NCI-H1694 (cell line): Measurements from ENCODE around the gene SIAH3.
"Not testable (repeated sequence)": the region's sequence is repeated elsewhere in the genome, so short reads cannot be mapped to it uniquely, and the experiment has no call there.

Source experiments
- DNase-seq: peaks from one replicate; lab custom pipeline; 2025; lab: John Stamatoyannopoulos, UW

The SIAH3 gene

DNA sequence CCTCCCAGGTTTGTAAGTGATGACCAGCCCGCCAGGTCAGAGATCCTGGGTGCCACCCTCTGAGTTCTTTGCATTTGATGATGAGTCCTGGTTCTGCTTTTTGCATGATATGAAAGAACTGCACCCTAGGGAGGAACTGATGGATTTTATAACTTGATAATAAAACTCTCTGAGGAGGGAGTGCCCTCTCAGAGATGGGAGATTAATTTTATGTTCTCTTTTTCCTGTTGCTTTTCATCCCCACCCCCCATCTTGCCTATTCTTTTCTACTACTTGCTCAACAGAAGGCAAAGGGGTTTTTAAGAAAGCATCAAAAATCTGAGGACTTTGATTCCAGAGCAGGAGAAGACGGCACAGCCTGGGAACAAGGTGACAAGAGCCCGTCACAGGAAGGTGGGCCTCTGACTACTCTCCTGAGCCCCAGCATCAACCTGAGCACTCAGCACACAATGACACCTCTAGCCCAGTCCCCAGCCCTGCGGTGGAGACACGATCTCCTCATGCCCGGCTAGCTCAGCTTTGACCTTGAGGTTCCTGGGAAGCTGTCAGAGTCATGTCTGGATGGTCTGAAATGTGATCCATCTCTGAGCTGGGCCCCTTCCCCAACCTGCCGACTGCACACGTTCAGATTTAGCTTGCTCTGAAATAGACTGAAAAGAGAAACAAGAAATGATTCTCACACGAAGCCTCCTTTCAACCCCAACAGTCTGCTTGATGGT is 69.1 kb downstream of the SIAH3 start:
- no peak for DNase-seq

- peak; percentile 74 for DNase-seq
Observed at GRCh38 chr13:45781553-45782326, 69.8 kb downstream of the SIAH3 start.

DNA sequence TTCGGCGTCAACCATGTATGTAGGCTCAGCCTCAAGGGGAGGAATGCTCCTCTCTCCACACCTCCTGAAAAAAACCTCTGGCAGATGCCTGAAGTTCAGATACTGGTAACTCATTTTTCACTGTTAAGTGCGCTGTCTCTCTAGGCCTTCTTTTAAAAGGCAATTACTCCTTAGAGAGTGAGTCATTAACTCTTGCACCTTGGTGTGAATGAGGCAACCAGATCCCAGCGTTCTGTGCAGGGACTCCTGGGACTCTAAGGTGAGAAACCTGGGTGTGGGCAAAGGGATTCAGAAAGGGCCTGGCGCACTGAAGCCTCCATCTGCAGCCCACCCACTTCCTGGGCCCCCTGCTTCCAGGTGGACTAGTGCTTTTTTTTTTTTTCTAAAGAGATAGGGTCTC is 71.7 kb downstream of the SIAH3 start:
- DNase-seq = no peak

- DNase-seq = no peak
Observed at GRCh38 chr13:45778882-45779281, 72.7 kb downstream of the SIAH3 start.

DNA sequence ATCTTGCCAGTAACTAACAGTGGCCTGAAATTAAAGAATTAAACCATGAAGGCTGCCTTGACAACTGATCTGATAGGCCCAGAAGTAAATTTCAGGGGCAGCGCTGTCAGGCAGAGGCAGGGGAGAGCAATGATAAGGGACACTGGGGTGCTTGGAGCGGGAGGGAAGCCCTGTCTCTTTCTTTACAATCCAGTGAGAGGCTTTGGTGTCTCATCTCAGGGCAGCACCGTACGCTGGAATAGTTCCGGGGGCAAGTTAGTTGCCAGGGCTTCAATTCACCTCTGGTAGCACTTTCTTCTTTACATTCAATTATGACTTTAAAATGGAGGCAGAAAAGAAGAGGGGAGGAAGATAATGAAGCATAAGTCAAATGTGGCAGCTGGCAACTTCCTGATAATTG is 74.8 kb downstream of the SIAH3 start:
- no peak for DNase-seq

- no peak for DNase-seq
Observed at GRCh38 chr13:45775401-45775963, 76.1 kb downstream of the SIAH3 start.

- DNase-seq = no peak
Observed at GRCh38 chr13:45773944-45774343, 77.6 kb downstream of the SIAH3 start.

DNA sequence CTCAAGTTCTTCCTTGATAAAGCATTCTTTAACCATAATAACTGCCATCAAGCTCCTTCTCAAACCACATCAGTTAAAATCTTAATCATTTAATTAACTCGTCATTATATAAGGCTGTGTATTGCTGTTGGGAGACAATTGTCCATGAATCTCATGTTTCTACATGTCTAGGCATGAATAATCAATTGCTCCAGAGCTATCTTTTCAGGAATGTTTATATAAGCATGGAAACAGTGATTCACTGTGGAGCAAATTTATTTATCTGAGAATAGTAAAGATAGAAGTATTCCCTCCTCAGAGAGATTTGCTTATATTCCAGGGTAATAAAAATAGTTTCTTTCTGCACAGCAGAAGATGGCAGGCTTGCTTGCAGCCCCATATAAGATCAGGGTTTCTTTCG is 78.3 kb downstream of the SIAH3 start:
- DNase-seq = no peak

DNA sequence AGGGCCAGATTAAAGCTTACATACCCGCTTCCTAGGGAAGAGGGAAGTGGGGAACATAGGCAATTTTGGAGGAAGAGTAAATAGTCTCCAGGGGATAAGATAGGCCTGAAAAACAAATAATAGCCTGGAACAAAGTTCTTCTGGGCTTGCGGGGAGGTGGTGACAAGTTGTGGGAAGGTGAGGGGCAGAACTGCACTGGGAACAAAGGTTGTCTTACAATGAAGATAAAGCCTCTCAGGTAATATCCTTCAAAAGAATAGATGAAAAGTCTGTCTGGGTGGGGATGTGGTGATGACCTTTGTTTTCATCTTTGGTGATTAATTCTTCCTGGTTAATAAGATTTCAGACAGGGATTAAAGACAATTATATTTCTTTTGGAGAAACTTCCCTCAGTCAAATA is 80.7 kb downstream of the SIAH3 start:
- no peak for DNase-seq

GRCh38 chr13:45768656-45769479 is 82.7 kb downstream of the SIAH3 start:
- DNase-seq = no peak

DNA sequence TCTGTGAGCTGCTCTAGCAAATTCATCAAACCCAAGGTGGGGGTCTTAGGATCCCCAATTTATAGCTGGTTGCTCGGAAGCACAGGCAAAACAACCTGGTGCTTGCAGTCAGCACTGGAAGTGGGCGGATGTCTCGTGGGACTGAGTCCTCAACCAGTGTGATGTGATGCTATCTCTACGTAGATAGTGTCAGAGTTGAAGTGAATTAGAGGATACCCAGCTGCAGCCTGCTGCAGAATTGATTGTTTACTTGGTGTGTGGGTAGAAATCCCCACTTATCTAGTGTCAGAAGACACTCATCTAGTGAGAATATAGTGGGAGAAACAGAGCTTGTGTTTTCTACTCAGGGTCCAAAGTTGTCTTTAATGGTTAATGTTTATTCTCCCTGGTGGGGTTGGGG is 86.1 kb downstream of the SIAH3 start:
- DNase-seq = no peak

- no peak for DNase-seq
Observed at GRCh38 chr13:45763419-45763818, 88.1 kb downstream of the SIAH3 start.

GRCh38 chr13:45757589-45757988 is 94.0 kb downstream of the SIAH3 start:
- DNase-seq = not testable (repeated sequence)

DNA sequence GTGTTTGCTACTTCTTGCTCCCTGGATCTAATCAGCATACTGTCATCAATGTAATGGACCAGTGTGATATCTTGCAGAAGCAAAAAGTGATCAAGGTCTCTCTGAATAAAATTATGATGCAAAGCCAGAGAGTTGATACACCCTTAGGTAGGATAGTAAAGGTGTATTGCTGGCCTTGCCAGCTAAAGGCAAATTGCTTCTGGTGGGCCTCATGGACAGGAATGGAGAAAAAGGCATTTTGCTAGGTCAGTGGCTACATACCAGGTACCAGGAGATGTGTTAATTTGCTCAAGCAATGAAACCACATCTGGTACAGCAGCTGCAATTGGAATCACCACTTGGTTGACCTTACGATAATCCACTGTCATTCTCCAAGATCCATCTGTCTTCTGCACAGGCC is 95.1 kb downstream of the SIAH3 start:
- DNase-seq = not testable (repeated sequence)

DNA sequence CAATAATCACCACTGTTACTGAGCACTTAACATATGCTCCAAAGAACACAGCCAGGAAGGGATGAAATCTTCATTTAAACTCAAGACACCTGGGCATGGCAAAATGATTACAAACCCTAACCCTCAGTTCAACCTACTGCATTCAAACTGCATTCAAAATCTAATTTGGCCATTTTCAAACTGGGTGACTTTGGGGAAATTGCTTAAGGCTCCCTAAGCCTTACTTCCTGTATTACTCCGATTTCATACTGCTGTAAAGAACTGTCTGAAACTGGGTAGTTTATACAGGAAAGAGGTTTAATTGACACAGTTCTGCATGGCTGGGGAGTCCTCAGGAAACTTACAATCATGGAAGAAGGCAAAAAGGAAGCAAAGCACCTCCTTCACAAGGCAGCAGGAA is 99.0 kb downstream of the SIAH3 start:
- no peak for DNase-seq

DNA sequence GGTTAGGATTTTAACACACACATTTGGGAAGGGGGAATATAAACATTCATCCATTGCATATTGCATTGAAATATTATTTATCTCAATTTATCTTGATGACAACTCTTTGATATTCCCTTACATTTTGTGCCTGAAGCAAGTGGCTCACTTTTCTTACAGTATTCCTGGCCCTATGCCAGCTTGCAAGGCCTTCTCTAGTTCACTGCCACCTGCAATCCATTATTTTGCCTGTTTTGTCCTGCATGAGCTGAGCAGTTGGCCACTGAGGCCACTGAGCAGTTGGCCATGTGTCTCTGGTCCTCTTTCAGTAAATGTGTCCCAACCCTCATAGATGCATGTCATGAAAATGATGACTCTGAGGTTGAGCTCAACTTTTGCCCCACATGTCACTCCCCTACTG is 99.7 kb downstream of the SIAH3 start:
- DNase-seq = no peak

- DNase-seq = no peak
Observed at GRCh38 chr13:45750566-45750965, 101.0 kb downstream of the SIAH3 start.

DNA sequence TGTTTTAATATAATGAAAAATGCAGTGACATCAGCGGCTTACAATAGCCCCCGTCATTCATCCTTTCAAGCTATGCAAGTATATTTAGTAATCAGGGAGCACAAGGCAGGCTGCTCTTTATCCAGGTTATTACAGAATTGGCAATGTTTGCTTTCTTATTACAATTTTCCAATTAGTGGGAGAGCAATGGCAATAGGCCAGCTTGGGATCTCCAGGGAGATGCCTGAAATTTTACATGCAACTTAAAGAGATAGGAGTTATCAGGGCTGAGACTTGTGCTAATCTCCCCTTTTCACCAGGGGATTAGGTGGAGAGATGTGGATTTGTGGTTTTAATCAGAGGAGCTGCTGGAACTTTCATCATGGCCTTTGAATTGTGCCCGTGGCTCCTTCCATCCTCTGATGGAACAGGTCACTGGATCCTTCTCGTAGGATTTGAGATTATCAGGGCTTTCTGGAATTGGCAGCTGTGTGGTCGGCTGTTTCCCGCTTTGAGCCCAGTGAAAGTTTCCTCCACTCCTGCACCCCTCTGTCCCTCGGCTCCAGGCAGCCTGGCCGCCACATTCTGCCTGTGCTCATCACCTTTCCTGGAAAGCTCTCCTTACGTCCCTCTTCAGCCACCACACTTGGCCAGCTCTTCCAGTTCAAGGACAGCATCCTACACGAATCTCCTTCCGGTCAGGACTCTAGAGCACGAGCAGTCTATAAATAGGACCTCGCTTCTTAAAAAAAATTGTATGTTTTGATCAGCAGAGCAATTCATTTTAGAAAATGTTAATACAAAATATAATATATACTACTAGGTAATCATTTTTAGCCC is 102.4 kb downstream of the SIAH3 start:
- DNase-seq = no peak

GRCh38 chr13:45747071-45747470 is 104.5 kb downstream of the SIAH3 start:
- DNase-seq = no peak

DNA sequence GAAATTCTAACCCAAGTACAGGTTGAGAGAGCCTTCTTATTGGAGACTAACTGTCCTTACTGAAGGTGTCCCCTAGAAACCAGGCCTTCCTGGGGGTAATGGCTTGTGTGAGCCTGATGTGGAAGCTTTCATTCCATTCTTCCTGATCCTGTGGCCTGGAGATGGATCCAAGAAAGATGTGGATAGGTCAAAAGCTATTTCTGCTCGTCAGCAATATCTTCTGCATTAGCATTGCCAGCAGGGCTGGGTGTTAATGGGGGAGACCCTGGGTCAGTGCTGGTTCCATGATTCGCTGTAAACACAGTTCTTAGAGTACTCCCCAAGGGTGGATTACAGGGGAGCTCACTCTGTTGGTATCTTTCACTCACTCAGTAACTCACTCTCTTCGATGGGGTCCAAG is 106.6 kb downstream of the SIAH3 start:
- no peak for DNase-seq

DNA sequence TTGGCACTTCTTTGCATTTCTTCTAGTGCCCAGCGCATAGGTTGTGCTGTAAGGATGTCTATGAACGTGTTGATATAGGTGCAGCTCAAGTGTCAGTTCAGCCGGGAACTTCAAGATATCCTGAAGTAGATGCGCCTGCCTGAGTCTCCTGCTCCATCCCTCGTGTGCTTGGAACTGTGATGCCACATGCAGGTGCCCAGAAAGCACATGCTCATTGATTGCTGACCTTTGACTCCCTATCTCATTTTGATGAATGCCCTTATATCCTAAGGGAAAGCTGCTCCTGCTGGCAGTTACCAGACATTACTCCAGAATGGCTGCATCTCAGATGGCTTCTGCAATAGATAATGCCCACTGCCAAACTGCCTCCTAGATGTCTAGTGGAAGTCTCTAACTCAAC is 108.6 kb downstream of the SIAH3 start:
- no peak for DNase-seq
